ENCODE data around the gene HEXIM2. TPM values are rescaled to one million over a fixed set of nuclear protein-coding genes. Genes with fewer than 3 reads are reported as not detected.
A peak's percentile ranks its signal among the peaks of the same experiment; 100 is the strongest.

The HEXIM2 gene
- total and polyA plus RNA-seq, 11 donors, result 3.4 to 7.5 (median 5.7) TPM

- ATAC-seq, result peak in 1 of 4 donors; percentile 43
- Histone ChIP-seq H3K9me3 (no peaks in the 10 kb centered on the region), H3K4me3 (no peak overlapping the region), H3K36me3 (peaks cover 0 to 8% (median 0%) of the 10 kb centered on the region in 9 donors), H3K4me1 (peaks cover 0 to 38% (median 28%) of the 10 kb centered on the region in 12 donors), H3K27ac (peak overlapping the region; percentile 77 to 93 (median 84)), H3K27me3 (no peaks in the 10 kb centered on the region)
- intact Hi-C loops (cut with DNase I), result no loop called here
- WGBS, 4 donors, result 83 to 89% (median 84%) methylated on average over 9 to 12 of the region's 12 CpGs
- no peak for DNase-seq
- TF ChIP-seq CTCF (IDR thresholded peaks at IDR 0.05), result no peak
- no peak for TF ChIP-seq POLR2A (IDR thresholded peaks at IDR 0.05)
Measured at GRCh38 chr17:45170280-45170930, 8.7 kb downstream of the HEXIM2 start.

DNA sequence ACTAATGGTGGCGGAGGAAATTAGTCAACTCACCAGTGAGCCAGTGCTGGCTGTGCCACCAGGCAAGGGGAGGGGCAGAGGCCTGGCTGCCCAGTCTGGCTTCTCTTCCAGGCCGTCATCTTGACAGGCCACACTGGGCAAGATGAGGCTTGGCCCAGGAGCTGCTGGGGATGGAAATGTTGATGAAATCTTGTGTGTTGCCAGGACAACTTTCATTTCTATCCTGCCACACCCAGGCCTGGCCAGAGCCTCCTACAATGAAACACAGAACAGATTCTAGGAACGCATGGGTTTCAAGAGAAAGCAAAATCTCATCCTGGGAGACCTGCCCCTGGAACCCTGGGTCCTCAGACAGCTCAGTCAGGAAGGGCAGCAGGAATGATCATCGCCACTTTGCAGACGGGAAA, 9.3 kb downstream of the HEXIM2 start:
- peaks cover 0 to 8% (median 0%) of the 10 kb centered on the region in 9 donors for H3K36me3 ChIP-seq
- no peaks in the 10 kb centered on the region for H3K27me3 ChIP-seq
- ATAC-seq (peak; percentile 45 to 85 (median 82)), DNase-seq (peak; percentile 53 to 84 (median 72))
- peaks cover 0 to 38% (median 28%) of the 10 kb centered on the region in 12 donors for H3K4me1 ChIP-seq
- no peak for TF ChIP-seq CTCF (IDR thresholded peaks at IDR 0.05)
- no peak for TF ChIP-seq POLR2A (IDR thresholded peaks at IDR 0.05)
- H3K9me3 ChIP-seq, result no peaks in the 10 kb centered on the region
- intact Hi-C loops (cut with DNase I), result no loop called here
- peak overlapping the region in 9 of 12 donors; percentile 6 to 43 (median 38) for H3K4me3 ChIP-seq
- 4 to 35% (median 32%) methylated on average over 3 to 5 of the region's 5 CpGs for WGBS, 4 donors
- H3K27ac ChIP-seq, result peak overlapping the region; percentile 77 to 93 (median 84)

DNA sequence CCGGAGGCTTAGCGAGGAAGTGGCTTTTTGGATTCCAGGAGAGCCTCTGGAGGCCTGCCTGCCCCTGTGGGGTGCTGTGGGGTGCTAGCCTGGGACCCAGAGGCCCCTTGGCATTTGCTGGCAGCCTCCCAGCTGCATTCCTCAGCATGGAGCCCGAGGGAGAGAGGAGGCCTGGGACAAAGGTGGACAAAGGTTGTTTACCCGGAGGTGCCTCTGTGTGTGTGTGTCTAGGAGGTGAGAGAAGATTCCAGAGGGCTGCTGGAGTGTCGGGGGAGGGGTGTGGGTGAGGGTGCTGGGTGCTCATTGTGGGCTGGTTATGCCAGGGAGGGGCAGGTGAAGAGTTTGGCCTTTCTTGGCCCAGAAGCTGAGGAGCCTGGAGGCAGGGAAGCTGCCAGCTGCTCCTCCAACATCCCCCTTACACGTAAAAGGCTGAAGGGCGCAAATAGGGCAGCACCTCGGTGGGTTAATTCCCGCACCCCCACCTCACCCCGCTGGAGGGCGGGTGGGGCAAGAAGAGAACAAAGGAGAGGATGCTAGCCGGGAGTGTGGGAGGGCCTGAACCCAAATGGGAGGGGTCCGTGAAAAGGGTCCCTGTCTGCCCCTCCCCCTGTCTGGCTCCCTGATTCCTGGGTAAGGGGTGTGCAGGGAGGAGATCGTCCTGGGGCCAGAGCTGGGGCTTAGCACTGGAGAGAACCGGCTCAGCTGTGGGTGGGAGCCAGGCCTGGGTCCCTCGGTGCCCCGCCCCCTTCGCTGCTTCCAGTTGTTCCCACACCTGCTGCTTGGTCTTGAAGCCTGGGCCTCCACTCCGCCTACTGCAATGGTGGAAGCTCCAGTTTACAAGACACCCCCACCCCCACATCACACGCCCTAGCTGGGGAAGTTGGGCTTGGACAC, 9.9 kb downstream of the HEXIM2 start:
- 34 to 44% (median 40%) methylated on average over 19 to 20 of the region's 20 CpGs for WGBS, 4 donors
- peak; percentile 3 to 25 (median 19) for ATAC-seq
- H3K36me3 ChIP-seq, result peaks cover 0 to 8% (median 0%) of the 10 kb centered on the region in 9 donors
- no peaks in the 10 kb centered on the region for H3K27me3 ChIP-seq
- H3K4me3 ChIP-seq, result peak overlapping the region in 10 of 12 donors; percentile 4 to 43 (median 38)
- TF ChIP-seq CTCF (IDR thresholded peaks at IDR 0.05) (no peak), POLR2A (IDR thresholded peaks at IDR 0.05) (no peak)
- H3K9me3 ChIP-seq, result no peaks in the 10 kb centered on the region
- peaks cover 0 to 38% (median 28%) of the 10 kb centered on the region in 12 donors for H3K4me1 ChIP-seq
- peak in 3 of 5 donors; percentile 16 to 39 (median 26) for DNase-seq
- peak overlapping the region; percentile 77 to 93 (median 84) for H3K27ac ChIP-seq
- intact Hi-C loops (cut with DNase I), result no loop called here

DNA sequence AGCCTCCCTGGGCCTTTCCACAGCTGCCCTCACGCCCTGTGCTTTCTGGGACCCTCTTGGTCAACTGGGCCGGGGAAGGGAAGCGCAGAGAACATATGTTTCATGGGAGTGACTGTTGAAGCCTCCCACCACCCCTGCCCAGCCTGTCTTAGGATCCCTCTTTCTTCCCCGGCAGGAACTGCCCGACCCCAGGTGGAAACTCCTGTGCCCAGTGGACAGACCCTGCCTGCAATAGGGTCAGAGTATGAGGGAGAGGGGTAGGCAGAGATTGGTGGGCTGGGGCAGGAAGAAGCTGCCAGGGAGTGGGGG, 10.5 kb downstream of the HEXIM2 start:
- no peak for DNase-seq
- no peak for TF ChIP-seq POLR2A (IDR thresholded peaks at IDR 0.05)
- no peak for TF ChIP-seq CTCF (IDR thresholded peaks at IDR 0.05)
- Histone ChIP-seq H3K4me3 (peak overlapping the region in 9 of 12 donors; percentile 4 to 43 (median 38)), H3K9me3 (no peaks in the 10 kb centered on the region), H3K36me3 (peaks cover 0 to 8% (median 0%) of the 10 kb centered on the region in 9 donors), H3K27ac (peak overlapping the region; percentile 77 to 93 (median 84)), H3K27me3 (no peaks in the 10 kb centered on the region), H3K4me1 (peaks cover 0 to 38% (median 28%) of the 10 kb centered on the region in 12 donors)
- ATAC-seq, result no peak
- WGBS, 4 donors, result 53 to 82% (median 74%) methylated on average over 5 of the region's 5 CpGs
- intact Hi-C loops (cut with DNase I), result no loop called here

Measured in heart left ventricle (tissue), 16 donors.